Fibroblast of lung (primary cell): ENCODE measurements around the gene NEK4.

ENCODE experiments used
- EZH2 ChIP-seq: IDR thresholded peaks from 2 replicates; pipeline ENCODE4 v1.5.1; 2012; ENCODE audit warnings: low read length, control low read depth, mild to moderate bottlenecking; ENCODE audit errors: missing control alignments
- TF ChIP-seq, protein P1 (sequence below), 2 donors: IDR thresholded peaks in 1 of 2; conservative IDR thresholded peaks in 1 of 2; 1 replicate in 1 of 2; 2 replicates in 1 of 2; pipeline ENCODE4 v1.5.1; 2011 to 2012; ENCODE audit warnings: low read length in 2 of 2, control low read depth in 1 of 2, inconsistent platforms in 1 of 2, low read depth in 1 of 2, mild to moderate bottlenecking in 1 of 2

DNA sequence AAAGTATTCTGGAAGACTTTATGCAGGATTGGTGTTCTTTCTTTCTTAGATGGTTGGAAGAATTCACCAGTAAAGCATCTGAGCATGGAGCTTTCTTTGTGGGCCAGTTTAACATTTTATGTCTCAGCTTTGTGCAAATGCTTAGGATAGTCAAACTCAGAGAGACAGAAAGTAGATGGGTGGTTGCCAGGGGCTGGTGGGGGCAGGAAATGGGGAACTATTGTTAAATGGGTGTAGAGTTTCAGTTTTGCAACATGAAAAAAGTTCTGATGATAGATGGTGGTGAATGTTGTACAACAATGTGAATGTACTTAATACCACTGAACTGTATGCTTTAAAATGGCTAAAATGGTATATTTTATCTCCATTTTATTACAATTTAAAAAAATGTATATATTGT lies 40.1 kb downstream of the NEK4 start:
- TF ChIP-seq, protein P1, sequence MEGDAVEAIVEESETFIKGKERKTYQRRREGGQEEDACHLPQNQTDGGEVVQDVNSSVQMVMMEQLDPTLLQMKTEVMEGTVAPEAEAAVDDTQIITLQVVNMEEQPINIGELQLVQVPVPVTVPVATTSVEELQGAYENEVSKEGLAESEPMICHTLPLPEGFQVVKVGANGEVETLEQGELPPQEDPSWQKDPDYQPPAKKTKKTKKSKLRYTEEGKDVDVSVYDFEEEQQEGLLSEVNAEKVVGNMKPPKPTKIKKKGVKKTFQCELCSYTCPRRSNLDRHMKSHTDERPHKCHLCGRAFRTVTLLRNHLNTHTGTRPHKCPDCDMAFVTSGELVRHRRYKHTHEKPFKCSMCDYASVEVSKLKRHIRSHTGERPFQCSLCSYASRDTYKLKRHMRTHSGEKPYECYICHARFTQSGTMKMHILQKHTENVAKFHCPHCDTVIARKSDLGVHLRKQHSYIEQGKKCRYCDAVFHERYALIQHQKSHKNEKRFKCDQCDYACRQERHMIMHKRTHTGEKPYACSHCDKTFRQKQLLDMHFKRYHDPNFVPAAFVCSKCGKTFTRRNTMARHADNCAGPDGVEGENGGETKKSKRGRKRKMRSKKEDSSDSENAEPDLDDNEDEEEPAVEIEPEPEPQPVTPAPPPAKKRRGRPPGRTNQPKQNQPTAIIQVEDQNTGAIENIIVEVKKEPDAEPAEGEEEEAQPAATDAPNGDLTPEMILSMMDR (conservative IDR thresholded peaks at IDR 0.05 in 1 of 2, IDR thresholded peaks at IDR 0.05 in 1 of 2; ENCODE audit: low read depth in 1 of 2, low read length in 2 of 2), result no peak
- TF ChIP-seq EZH2, result no peak
